H1 (cell line): ENCODE data around the gene NEB. TPM values are rescaled to one million over a fixed set of nuclear protein-coding genes. Genes with fewer than 3 reads are reported as not detected.

Experiments
- CTCF ChIA-PET: fragments of 300-600 bp; sonication (Branson Sonifier 250); formaldehyde crosslinking; loops from one replicate; lab custom pipeline; 2021; ENCODE audit not compliant: partially characterized antibody; lab: Charles Lee
- POLR2A ChIA-PET: fragments of 300-600 bp; sonication (Branson Sonifier 250); formaldehyde crosslinking; loops from one replicate; lab custom pipeline; 2021; ENCODE audit warnings: inconsistent platforms; ENCODE audit not compliant: partially characterized antibody; lab: Charles Lee
- DNase-seq, 2 experiments: peaks; one replicate each; pipeline versions ENCODE4 v3.0.0 to v3.0.0-alpha.2; 2010 to 2022; ENCODE audit warnings: low spot score in 2 of 2, low read depth in 1 of 2, mixed read lengths in 1 of 2
- FAIRE-seq: peaks from 2 replicates; lab custom pipeline; 2011; peaks lifted over from hg19 to GRCh38; lab: Jason Lieb, UNC
- H2AFZ ChIP-seq: 2 replicates; pipeline ENCODE4 v1.8.1; 2012; ENCODE audit warnings: low read length, inconsistent platforms
- H2AK5ac ChIP-seq: 2 replicates; pipeline ENCODE4 v1.6.1; 2013; ENCODE audit warnings: low read depth, low read length
- H2BK120ac ChIP-seq: replicated peaks from 2 replicates; pipeline ENCODE3; 2013; ENCODE audit warnings: low read depth, low read length, inconsistent platforms
- H2BK12ac ChIP-seq: 2 replicates; pipeline ENCODE4 v1.6.1; 2013; ENCODE audit warnings: low read depth, low read length
- H2BK15ac ChIP-seq: 2 replicates; pipeline ENCODE4 v1.6.1; 2013; ENCODE audit warnings: low read length
- H2BK20ac ChIP-seq: 2 replicates; pipeline ENCODE4 v1.6.1; 2013; ENCODE audit warnings: low read length
- H2BK5ac ChIP-seq: 2 replicates; pipeline ENCODE4 v1.6.1; 2013; ENCODE audit warnings: low read depth, low read length
- H3K14ac ChIP-seq: 2 replicates; pipeline ENCODE4 v1.6.1; 2013; ENCODE audit warnings: inconsistent platforms; ENCODE audit not compliant: insufficient read length
- H3K18ac ChIP-seq: 2 replicates; pipeline ENCODE4 v1.6.1; 2013; ENCODE audit warnings: low read length; ENCODE audit errors: extremely low read depth
- H3K23ac ChIP-seq: 2 replicates; pipeline ENCODE4 v1.6.1; 2013; ENCODE audit warnings: inconsistent platforms; ENCODE audit not compliant: insufficient read length
- H3K23me2 ChIP-seq: 2 replicates; pipeline ENCODE4 v1.6.1; 2013; ENCODE audit warnings: low read depth, low read length
- H3K27ac ChIP-seq: 2 replicates; pipeline ENCODE4 v1.6.1; 2011; ENCODE audit warnings: low read depth, low read length, inconsistent platforms
- H3K27me3 ChIP-seq, 4 experiments: replicated peaks in 1 of 4; 1 replicate in 1 of 4; 2 replicates in 3 of 4; pipeline versions ENCODE4 v1.6.1 to v1.8.1; 2011 to 2013; ENCODE audit warnings: low read length in 3 of 4, mild to moderate bottlenecking in 3 of 4, inconsistent platforms in 2 of 4, mixed read lengths in 2 of 4, moderate library complexity in 1 of 4; ENCODE audit not compliant: control insufficient read depth in 3 of 4, insufficient read depth in 3 of 4; ENCODE audit errors: extremely low read depth in 1 of 4
- H3K36me3 ChIP-seq, 4 experiments: 2 replicates each; pipeline versions ENCODE4 v1.6.1 to v1.8.1; 2011 to 2013; ENCODE audit warnings: mild to moderate bottlenecking in 4 of 4, low read length in 3 of 4, moderate library complexity in 2 of 4, control low read depth in 1 of 4, inconsistent platforms in 1 of 4; ENCODE audit not compliant: insufficient read depth in 4 of 4, control insufficient read depth in 2 of 4
- H3K4ac ChIP-seq: replicated peaks from 2 replicates; pipeline ENCODE3; 2013; ENCODE audit warnings: low read length, low read depth, mixed read lengths, inconsistent platforms; ENCODE audit not compliant: insufficient read length
- H3K4me1 ChIP-seq, 4 experiments: replicated peaks in 1 of 4; 1 replicate in 1 of 4; 2 replicates in 3 of 4; pipeline versions ENCODE4 v1.6.1 to v1.8.1; 2011 to 2013; ENCODE audit warnings: low read length in 3 of 4, inconsistent platforms in 2 of 4, mixed read lengths in 1 of 4; ENCODE audit not compliant: insufficient read depth in 4 of 4, control insufficient read depth in 3 of 4
- H3K4me2 ChIP-seq, 2 experiments: 2 replicates each; pipeline versions ENCODE4 v1.6.1 to v1.8.1; 2011 to 2013; ENCODE audit warnings: low read depth in 2 of 2, low read length in 2 of 2, control low read depth in 1 of 2, inconsistent platforms in 1 of 2, mild to moderate bottlenecking in 1 of 2; ENCODE audit not compliant: insufficient read depth in 1 of 2
- H3K4me3 ChIP-seq, 4 experiments: fragments of 200-600, 300-600 bp in 1 of 4; sonication (generic), shearing (Covaris generic), sonication (Bioruptor Twin) in 1 of 4; 2 replicates each; pipeline versions ENCODE4 v1.5.1 to v1.8.1; 2011 to 2016; ENCODE audit warnings: low read length in 4 of 4, low read depth in 3 of 4, control low read depth in 2 of 4, inconsistent platforms in 2 of 4, mild to moderate bottlenecking in 2 of 4, mixed read lengths in 1 of 4, moderate library complexity in 1 of 4; ENCODE audit not compliant: insufficient read depth in 2 of 4; ENCODE audit errors: extremely low read depth in 1 of 4
- H3K56ac ChIP-seq: replicated peaks from 2 replicates; pipeline ENCODE3; 2013; ENCODE audit warnings: low read depth, mild to moderate bottlenecking, mixed read lengths, low read length, inconsistent platforms; ENCODE audit not compliant: insufficient read length
- H3K79me1 ChIP-seq: 2 replicates; pipeline ENCODE4 v1.6.1; 2013; ENCODE audit warnings: low read depth, low read length, control low read depth
- H3K79me2 ChIP-seq, 2 experiments: 2 replicates each; pipeline versions ENCODE4 v1.6.1 to v1.8.1; 2012 to 2013; ENCODE audit warnings: low read length in 2 of 2, mild to moderate bottlenecking in 2 of 2, inconsistent platforms in 1 of 2; ENCODE audit not compliant: insufficient read depth in 2 of 2, control insufficient read depth in 1 of 2
- H3K9ac ChIP-seq, 4 experiments: replicated peaks in 1 of 4; 1 replicate in 1 of 4; 2 replicates in 3 of 4; pipeline versions ENCODE4 v1.6.1 to v1.8.1; 2011 to 2013; ENCODE audit warnings: low read depth in 3 of 4, low read length in 3 of 4, control low read depth in 2 of 4, mild to moderate bottlenecking in 2 of 4, moderate library complexity in 2 of 4, inconsistent platforms in 1 of 4; ENCODE audit errors: extremely low read depth in 1 of 4
- H3K9me3 ChIP-seq, 2 experiments: 2 replicates each; pipeline versions ENCODE4 v1.6.1 to v1.8.1; 2012 to 2013; ENCODE audit warnings: mild to moderate bottlenecking in 2 of 2, moderate library complexity in 2 of 2, control low read depth in 1 of 2, inconsistent platforms in 1 of 2, low read depth in 1 of 2, low read length in 1 of 2, mixed read lengths in 1 of 2; ENCODE audit not compliant: insufficient read depth in 2 of 2
- H4K20me1 ChIP-seq, 2 experiments: replicated peaks in 1 of 2; 2 replicates each; pipeline versions ENCODE3 to v1.8.1; 2011 to 2013; ENCODE audit warnings: inconsistent platforms in 2 of 2, low read length in 2 of 2, mild to moderate bottlenecking in 1 of 2; ENCODE audit not compliant: insufficient read depth in 2 of 2, control insufficient read depth in 1 of 2
- H4K5ac ChIP-seq: 2 replicates; pipeline ENCODE4 v1.6.1; 2013; ENCODE audit warnings: low read length, low read depth, mixed read lengths, inconsistent platforms; ENCODE audit not compliant: insufficient read length
- H4K8ac ChIP-seq: 2 replicates; pipeline ENCODE4 v1.8.0; 2013; ENCODE audit warnings: mild to moderate bottlenecking, moderate library complexity, low read length, inconsistent platforms; ENCODE audit not compliant: insufficient read depth; ENCODE audit errors: extremely low read depth
- H4K91ac ChIP-seq: replicated peaks from 2 replicates; pipeline ENCODE3; 2013; ENCODE audit warnings: low read length, mixed read lengths, inconsistent platforms; ENCODE audit not compliant: insufficient read length
- GABPA ChIP-seq: IDR thresholded peaks from 2 replicates; pipeline ENCODE4 v1.6.1; 2011; ENCODE audit warnings: mild to moderate bottlenecking, low read length, moderate library complexity, borderline replicate concordance; ENCODE audit not compliant: insufficient read depth
- RNF2 ChIP-seq: fragments of 200-900, 300-1000 bp; sonication (generic); IDR thresholded peaks from 2 replicates; pipeline ENCODE4 v1.7.1; 2016; ENCODE audit warnings: borderline replicate concordance, low read depth, mild to moderate bottlenecking, antibody characterized with exemption, low read length; ENCODE audit not compliant: poor library complexity, severe bottlenecking; ENCODE audit errors: missing control alignments
- TEAD4 ChIP-seq: IDR thresholded peaks from 2 replicates; pipeline ENCODE4 v1.6.1; 2012; ENCODE audit warnings: low read depth, low read length, inconsistent platforms, mixed read lengths
- WGBS, 2 experiments: shearing (Covaris generic) in 1 of 2; methylation state at CpG; one replicate each; pipeline versions ENCODE4 v1.1.6 to v1.1.7; 2013 to 2015; ENCODE audit warnings: low lambda C conversion rate in 2 of 2, mixed read lengths in 2 of 2, inconsistent platforms in 1 of 2, low coverage in 1 of 2, missing lambda C conversion rate in 1 of 2; ENCODE audit not compliant: insufficient replicate concordance in 2 of 2, insufficient coverage in 1 of 2, insufficient read length in 1 of 2; ENCODE audit errors: extremely low coverage in 1 of 2, missing lambda C conversion rate in 1 of 2; 5-methylcytosine and 5-hydroxymethylcytosine counted together
- polyA plus RNA-seq, 7 experiments: library from polyadenylated mRNA; depleted of rRNA in 3 of 7; stranded (reverse) in 5 of 7; unstranded in 2 of 7; fragments of >200 nt in 5 of 7; fragments of 200-250 nt in 2 of 7; gene quantifications; 1 replicate in 5 of 7; 2 replicates in 1 of 7; 4 replicates in 1 of 7; pipeline versions ENCODE4 v1.2.1 to v1.2.3, GENCODE V29; 2011 to 2013; ENCODE audit warnings: missing spikeins in 2 of 7, mixed read lengths in 2 of 7
- total RNA-seq: library from RNA; stranded (reverse); fragmentation: NEBNext Ultra II Directional; extraction: Animal tissue kit (Norgen Biotek cat#: 25700); gene quantifications from 2 replicates; pipeline ENCODE4 v1.2.1, GENCODE V29; 2021

The NEB gene
- total and polyA plus RNA-seq, 2 of the 8 experiments (the other 6 are each of a cell fraction or from before 2014, with no cell fraction given) = 1.4 to 2.5 TPM

- no peak overlapping the region for H3K23ac ChIP-seq
- H3K14ac ChIP-seq = no peak overlapping the region
- H3K27me3 ChIP-seq = no peaks in the 10 kb centered on the region
- no peak overlapping the region for H4K91ac ChIP-seq
- H3K4me1 ChIP-seq = peaks cover 0 to 8% (median 1%) of the 10 kb centered on the region in 4 experiments; a peak in 3 of 7 replicates
- H3K79me1 ChIP-seq = no peaks in the 10 kb centered on the region
- TF ChIP-seq GABPA (no peak), RNF2 (no peak), TEAD4 (peak; percentile 58)
- H3K23me2 ChIP-seq = no peaks in the 10 kb centered on the region
- H4K8ac ChIP-seq = no peak overlapping the region
- no peak overlapping the region for H2BK15ac ChIP-seq
- 86% methylated on average over 3 of the region's 3 CpGs; no CpG with 5 or more reads in 1 of the 2 experiments for WGBS, 2 experiments
- no peak overlapping the region for H2BK12ac ChIP-seq
- no peak overlapping the region for H2BK120ac ChIP-seq
- CTCF ChIA-PET = no interaction called here
- no peak overlapping the region for H2BK20ac ChIP-seq
- H3K27ac ChIP-seq = no peak overlapping the region
- peak; percentile 28 for FAIRE-seq
- no peak overlapping the region for H2BK5ac ChIP-seq
- H3K4me3 ChIP-seq = no peak overlapping the region
- H2AK5ac ChIP-seq = no peak overlapping the region
- no peaks in the 10 kb centered on the region for H3K9me3 ChIP-seq
- no peak overlapping the region for H4K5ac ChIP-seq
- no peak for DNase-seq
- 0 out of 2 replicates have a peak overlapping the region, but pooled peaks have one; percentile 42 for H2AFZ ChIP-seq
- POLR2A ChIA-PET = no interaction called here
- H4K20me1 ChIP-seq = no peaks in the 10 kb centered on the region
- no peak overlapping the region for H3K56ac ChIP-seq
- no peaks in the 10 kb centered on the region for H3K79me2 ChIP-seq
- no peak overlapping the region for H3K4me2 ChIP-seq
- no peaks in the 10 kb centered on the region for H3K36me3 ChIP-seq
- H3K18ac ChIP-seq = no peak overlapping the region
- H3K9ac ChIP-seq = no peak overlapping the region
- no peak overlapping the region for H3K4ac ChIP-seq
Measured at GRCh38 chr2:151665959-151666358, 68.3 kb downstream of the NEB start.
